Hepatocyte (in vitro differentiated cells): Measurements from ENCODE around the gene FHL1. TPM values are rescaled to one million over a fixed set of nuclear protein-coding genes. Genes with fewer than 3 reads are reported as not detected.
"Not testable (repeated sequence)": the region's sequence is repeated elsewhere in the genome, so short reads cannot be mapped to it uniquely, and the experiment has no call there.

Source experiments
- DNase-seq: peaks from one replicate; pipeline ENCODE4 v3.0.0-alpha.2; 2016; ENCODE audit warnings: low spot score
- H2AFZ ChIP-seq: fragments of 200-600 bp; sonication (generic); 2 replicates; pipeline ENCODE4 v1.6.0; 2016; ENCODE audit warnings: antibody characterized with exemption, mild to moderate bottlenecking
- H3K27ac ChIP-seq: fragments of 200-600 bp; sonication (generic); 2 replicates; pipeline ENCODE4 v1.5.1; 2016; ENCODE audit warnings: mild to moderate bottlenecking
- H3K27me3 ChIP-seq: fragments of 200-600 bp; sonication (generic); 2 replicates; pipeline ENCODE4 v1.6.1; 2016
- H3K36me3 ChIP-seq: fragments of 200-600 bp; sonication (generic); replicated peaks from 2 replicates; pipeline ENCODE4 v1.5.1; 2016; ENCODE audit warnings: low read depth; ENCODE audit not compliant: insufficient read depth
- H3K4me1 ChIP-seq: fragments of 200-600 bp; sonication (generic); 2 replicates; pipeline ENCODE4 v1.5.1; 2016; ENCODE audit warnings: mild to moderate bottlenecking, moderate library complexity; ENCODE audit not compliant: insufficient read depth
- H3K4me2 ChIP-seq: fragments of 200-600 bp; sonication (generic); 2 replicates; pipeline ENCODE4 v1.6.0; 2016
- H3K4me3 ChIP-seq: fragments of 200-600 bp; sonication (generic); 2 replicates; pipeline ENCODE4 v1.5.1; 2016; ENCODE audit warnings: mild to moderate bottlenecking
- H3K79me2 ChIP-seq: fragments of 200-600 bp; sonication (generic); 2 replicates; pipeline ENCODE4 v1.6.0; 2017; ENCODE audit warnings: mild to moderate bottlenecking
- H3K9me2 ChIP-seq: fragments of 200-600 bp; sonication (generic); replicated peaks from 2 replicates; pipeline ENCODE4 v1.6.0; 2017; ENCODE audit warnings: mild to moderate bottlenecking; ENCODE audit not compliant: insufficient read depth
- H3K9me3 ChIP-seq: fragments of 200-600 bp; sonication (generic); 2 replicates; pipeline ENCODE4 v1.5.1; 2016; ENCODE audit warnings: low read depth, mild to moderate bottlenecking
- H4K20me1 ChIP-seq: fragments of 200-600 bp; sonication (generic); 2 replicates; pipeline ENCODE4 v1.6.0; 2016; ENCODE audit warnings: mild to moderate bottlenecking; ENCODE audit not compliant: insufficient read depth, poor library complexity, severe bottlenecking
- EZH2 ChIP-seq: fragments of 200-600 bp; sonication (generic); IDR thresholded peaks from 2 replicates; pipeline ENCODE4 v1.6.1; 2016; ENCODE audit warnings: antibody characterized with exemption, mild to moderate bottlenecking, borderline replicate concordance
- EZH2phosphoT487 ChIP-seq: fragments of 200-600 bp; sonication (generic); IDR thresholded peaks from one replicate; pipeline ENCODE4 v1.6.1; 2018; ENCODE audit warnings: antibody characterized with exemption, mild to moderate bottlenecking, low read depth, moderate library complexity; ENCODE audit not compliant: unreplicated experiment, severe bottlenecking
- WGBS: methylation state at CpG from one replicate; pipeline ENCODE4 v1.1.6; 2016; ENCODE audit warnings: low lambda C conversion rate; ENCODE audit errors: missing lambda C conversion rate; 5-methylcytosine and 5-hydroxymethylcytosine counted together
- polyA plus RNA-seq: library from polyadenylated mRNA; unstranded; fragments of >200 nt; fragmentation: Nextera tagmentation; extraction: Ambion mirVana; gene quantifications from 2 replicates; pipeline ENCODE4 v1.2.1, GENCODE V29; 2016
- total RNA-seq: library from RNA; depleted of rRNA; stranded (reverse); fragments of >200 nt; gene quantifications from 2 replicates; pipeline ENCODE4 v1.2.3, GENCODE V29; 2014
- TF ChIP-seq, protein P1 (sequence below): fragments of 200-600 bp; sonication (generic); IDR thresholded peaks from 2 replicates; pipeline ENCODE4 v1.5.1; 2016; ENCODE audit warnings: antibody characterized with exemption, mild to moderate bottlenecking; ENCODE audit not compliant: poor library complexity

Gene FHL1
- total and polyA plus RNA-seq, 2 experiments from 2014 or later: 31.5 to 40.0 TPM

DNA sequence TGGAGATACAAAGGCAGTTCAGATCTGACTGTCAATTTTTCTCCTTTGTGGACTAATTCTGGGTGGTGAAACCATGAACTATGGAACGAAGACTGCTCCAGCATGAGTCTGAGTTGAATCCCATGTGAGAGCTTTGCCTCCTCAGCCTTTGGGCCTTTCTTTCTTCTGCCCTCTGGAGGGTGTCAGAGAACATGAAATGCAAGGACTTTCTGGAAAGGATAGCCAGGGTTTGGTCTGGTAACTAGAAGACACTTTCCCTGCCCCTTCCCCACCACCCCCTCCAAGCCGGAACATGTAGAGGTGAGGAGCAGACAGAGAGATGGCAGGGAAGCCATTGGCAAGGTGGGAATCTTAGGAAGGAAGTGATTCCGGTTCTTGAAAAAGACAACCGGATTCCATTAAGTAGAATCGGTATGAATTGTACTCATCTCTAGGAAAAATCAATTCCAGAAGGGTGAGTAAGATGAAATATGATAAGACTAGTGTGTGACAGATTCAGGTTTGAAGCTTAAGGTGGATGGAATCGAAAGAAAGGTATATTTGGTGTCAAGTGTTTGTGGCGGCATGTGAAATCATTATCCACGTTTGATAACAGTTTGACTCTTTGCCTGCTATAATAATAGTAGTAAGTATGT lies 19.0 kb downstream of the FHL1 start:
- no peak for TF ChIP-seq EZH2phosphoT487
- TF ChIP-seq EZH2: no peak
- TF ChIP-seq, protein P1, sequence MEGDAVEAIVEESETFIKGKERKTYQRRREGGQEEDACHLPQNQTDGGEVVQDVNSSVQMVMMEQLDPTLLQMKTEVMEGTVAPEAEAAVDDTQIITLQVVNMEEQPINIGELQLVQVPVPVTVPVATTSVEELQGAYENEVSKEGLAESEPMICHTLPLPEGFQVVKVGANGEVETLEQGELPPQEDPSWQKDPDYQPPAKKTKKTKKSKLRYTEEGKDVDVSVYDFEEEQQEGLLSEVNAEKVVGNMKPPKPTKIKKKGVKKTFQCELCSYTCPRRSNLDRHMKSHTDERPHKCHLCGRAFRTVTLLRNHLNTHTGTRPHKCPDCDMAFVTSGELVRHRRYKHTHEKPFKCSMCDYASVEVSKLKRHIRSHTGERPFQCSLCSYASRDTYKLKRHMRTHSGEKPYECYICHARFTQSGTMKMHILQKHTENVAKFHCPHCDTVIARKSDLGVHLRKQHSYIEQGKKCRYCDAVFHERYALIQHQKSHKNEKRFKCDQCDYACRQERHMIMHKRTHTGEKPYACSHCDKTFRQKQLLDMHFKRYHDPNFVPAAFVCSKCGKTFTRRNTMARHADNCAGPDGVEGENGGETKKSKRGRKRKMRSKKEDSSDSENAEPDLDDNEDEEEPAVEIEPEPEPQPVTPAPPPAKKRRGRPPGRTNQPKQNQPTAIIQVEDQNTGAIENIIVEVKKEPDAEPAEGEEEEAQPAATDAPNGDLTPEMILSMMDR: peak; percentile 20
- no peaks in the 10 kb centered on the region for H3K79me2 ChIP-seq
- peaks cover 7% of the 10 kb centered on the region for H3K4me1 ChIP-seq
- H3K27ac ChIP-seq: no peak overlapping the region
- no peaks in the 10 kb centered on the region for H4K20me1 ChIP-seq
- no peak overlapping the region for H3K4me2 ChIP-seq
- no peak overlapping the region for H2AFZ ChIP-seq
- no peaks in the 10 kb centered on the region for H3K36me3 ChIP-seq
- H3K4me3 ChIP-seq: no peak overlapping the region
- no peaks in the 10 kb centered on the region for H3K27me3 ChIP-seq
- peak; percentile 15 for DNase-seq
- WGBS: 81% methylated on average over 8 of the region's 8 CpGs
- no peaks in the 10 kb centered on the region for H3K9me2 ChIP-seq
- no peaks in the 10 kb centered on the region for H3K9me3 ChIP-seq

DNA sequence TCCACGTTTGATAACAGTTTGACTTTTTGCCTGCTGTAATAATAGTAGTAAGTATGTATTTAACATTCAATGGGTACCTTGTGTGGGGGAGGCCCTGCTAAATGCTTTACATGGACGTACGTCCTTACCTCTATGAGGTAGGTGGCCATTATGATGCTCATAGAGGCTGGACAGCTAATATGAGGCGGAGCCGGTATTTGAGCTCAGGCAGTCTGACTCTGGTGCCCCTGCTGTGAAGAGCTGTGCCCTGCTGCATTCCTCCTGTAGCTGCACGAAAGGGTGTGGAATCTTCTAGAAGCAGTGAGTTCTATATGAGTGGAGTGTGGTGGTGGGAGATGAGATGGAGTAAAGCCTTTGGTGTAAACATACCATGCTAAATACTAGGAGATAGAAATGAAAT lies 20.7 kb downstream of the FHL1 start:
- 82% methylated on average over 6 of the region's 6 CpGs for WGBS
- H3K9me2 ChIP-seq, H3K27ac ChIP-seq, H3K9me3 ChIP-seq, H3K4me2 ChIP-seq, DNase-seq, H3K27me3 ChIP-seq, H2AFZ ChIP-seq, H3K79me2 ChIP-seq, H3K4me3 ChIP-seq, H3K4me1 ChIP-seq, H3K36me3 ChIP-seq, H4K20me1 ChIP-seq: not testable (repeated sequence)

DNA sequence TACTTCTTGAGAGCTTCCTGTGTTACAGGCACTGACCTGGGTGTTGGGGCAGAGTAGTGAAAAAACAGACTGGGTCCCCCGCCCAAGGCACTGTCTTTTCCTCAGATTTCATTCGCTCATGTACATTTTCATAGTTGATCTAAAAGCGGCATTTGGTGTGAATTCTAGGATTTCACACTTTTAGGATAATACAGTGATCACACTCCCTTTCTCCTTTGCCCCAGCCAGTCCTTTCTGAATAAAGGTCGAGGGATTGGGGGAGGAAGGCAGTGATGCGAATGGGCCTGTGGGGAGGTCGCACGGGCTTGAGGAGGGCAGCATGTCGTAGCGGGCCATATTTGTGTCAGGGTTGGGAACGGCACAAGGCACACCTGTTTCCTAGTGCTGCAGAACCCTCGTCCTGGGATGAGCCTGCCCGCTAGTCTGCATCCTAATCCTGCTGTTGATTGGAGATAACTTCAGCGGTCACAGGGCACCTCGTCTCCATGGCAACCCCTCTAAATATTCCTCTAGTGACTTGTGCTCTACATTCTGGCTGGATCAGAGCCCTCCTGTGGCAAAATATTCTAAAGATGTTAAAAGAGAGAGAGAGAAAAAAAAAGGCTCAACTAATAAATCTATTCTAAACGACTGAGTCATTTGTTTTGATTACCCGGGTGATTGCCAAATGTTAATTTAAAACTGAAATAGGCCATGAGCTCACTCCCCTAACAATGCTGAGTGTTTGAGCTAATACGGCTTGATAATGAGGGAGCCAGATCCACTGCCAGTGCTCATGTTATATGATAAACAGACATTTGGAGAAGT lies 21.8 kb downstream of the FHL1 start:
- no peaks in the 10 kb centered on the region for H3K27me3 ChIP-seq
- H3K79me2 ChIP-seq: no peaks in the 10 kb centered on the region
- TF ChIP-seq EZH2phosphoT487 (no peak), EZH2 (no peak)
- TF ChIP-seq, protein P1: no peak
- H4K20me1 ChIP-seq: no peaks in the 10 kb centered on the region
- H2AFZ ChIP-seq: no peak overlapping the region
- H3K4me2 ChIP-seq: no peak overlapping the region
- H3K4me3 ChIP-seq: no peak overlapping the region
- no peaks in the 10 kb centered on the region for H3K9me2 ChIP-seq
- WGBS: 60% methylated on average over 17 of the region's 17 CpGs
- peak overlapping the region; percentile 60 for H3K27ac ChIP-seq
- peaks cover 7% of the 10 kb centered on the region for H3K4me1 ChIP-seq
- peak; percentile 66 for DNase-seq
- H3K9me3 ChIP-seq: no peaks in the 10 kb centered on the region
- H3K36me3 ChIP-seq: no peaks in the 10 kb centered on the region

DNA sequence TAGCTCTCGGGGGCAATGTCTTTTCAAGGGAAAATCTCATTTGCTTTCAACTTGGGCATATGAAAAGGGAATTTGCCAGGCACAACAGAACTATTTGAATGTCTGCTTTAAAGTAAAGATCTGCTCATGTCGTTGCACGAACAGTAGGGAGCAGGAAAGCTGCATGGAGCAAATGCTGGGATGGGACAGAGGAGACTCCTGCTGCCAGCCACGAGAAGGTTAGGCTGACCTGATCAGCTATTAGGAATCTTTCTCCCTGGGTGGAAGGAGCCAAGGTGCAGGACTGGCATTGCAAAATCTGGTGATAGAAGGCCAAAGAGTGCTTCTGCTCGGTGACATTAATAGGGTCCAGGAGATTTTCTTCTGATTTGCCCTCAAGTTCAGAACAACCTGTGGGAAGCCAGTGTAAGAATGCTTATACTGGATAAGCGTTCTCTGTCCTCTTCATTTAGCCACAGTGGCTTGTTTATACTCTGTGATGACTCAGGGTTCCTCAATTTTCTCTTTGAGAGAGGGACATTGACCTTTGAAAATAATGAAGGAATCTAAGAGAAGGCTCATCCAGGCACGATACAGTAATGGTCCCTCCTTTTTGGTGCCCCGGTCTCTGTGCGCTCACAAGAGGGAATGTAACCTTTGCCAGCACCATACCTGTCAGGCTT lies 22.9 kb downstream of the FHL1 start:
- 68% methylated on average over 9 of the region's 9 CpGs for WGBS
- no peaks in the 10 kb centered on the region for H3K27me3 ChIP-seq
- H2AFZ ChIP-seq: no peak overlapping the region
- peak; percentile 16 for DNase-seq
- no peaks in the 10 kb centered on the region for H4K20me1 ChIP-seq
- H3K36me3 ChIP-seq: no peaks in the 10 kb centered on the region
- H3K79me2 ChIP-seq: no peaks in the 10 kb centered on the region
- no peak overlapping the region for H3K4me3 ChIP-seq
- peaks cover 7% of the 10 kb centered on the region for H3K4me1 ChIP-seq
- no peaks in the 10 kb centered on the region for H3K9me2 ChIP-seq
- H3K4me2 ChIP-seq: no peak overlapping the region
- TF ChIP-seq EZH2phosphoT487: no peak
- TF ChIP-seq, protein P1: peak; percentile 20
- no peaks in the 10 kb centered on the region for H3K9me3 ChIP-seq
- H3K27ac ChIP-seq: peak overlapping the region; percentile 72
